K562 (cell line): ENCODE measurements around the gene RBM34. TPM values are rescaled to one million over a fixed set of nuclear protein-coding genes. Genes with fewer than 3 reads are reported as not detected.

Experiments
- ATAC-seq: fragments of 200-7000 bp; cut with Tn5 transposase; 3 replicates; pipeline ENCODE4 v1.9.1; 2020; ENCODE audit warnings: moderate library complexity
- BruUV-seq: library from RNA; stranded (reverse); fragments of 400-500 nt; replicated peaks from 2 replicates; lab custom pipeline; 2021; lab: Mats Ljungman, UMichigan
- CTCF ChIA-PET: fragments of 300-600 bp; formaldehyde crosslinking; extraction: SDS; loops from one replicate; lab custom pipeline; 2021; ENCODE audit warnings: low intra/inter-chr PET ratio; lab: Yijun Ruan, JAX
- POLR2A ChIA-PET: fragments of 300-600, 350-650 bp; sonication (Branson Sonifier 250); formaldehyde crosslinking; extraction: SDS; loops from one replicate; lab custom pipeline; 2021; ENCODE audit warnings: antibody characterized with exemption, inconsistent platforms; lab: Yijun Ruan, JAX
- DNase-seq, 4 experiments: peaks; one replicate each; pipeline versions ENCODE4 v3.0.0 to v3.0.0-alpha.2; 2011 to 2018; ENCODE audit warnings: low spot score in 3 of 4, mixed read lengths in 3 of 4; ENCODE audit errors: extremely low read depth in 1 of 4
- FAIRE-seq: peaks from 2 replicates; lab custom pipeline; 2011; peaks lifted over from hg19 to GRCh38; lab: Jason Lieb, UNC
- H2AFZ ChIP-seq: 2 replicates; pipeline ENCODE4 v1.6.0; 2011; ENCODE audit warnings: low read depth, low read length, control low read depth, inconsistent platforms
- H3K27ac ChIP-seq: fragments of 200-600 bp; 3 replicates; pipeline ENCODE4 v1.8.0; 2011; ENCODE audit warnings: low read depth, mild to moderate bottlenecking, control low read depth, inconsistent platforms, low read length, moderate library complexity, mixed read lengths; ENCODE audit errors: extremely low read depth
- H3K27me3 ChIP-seq, 2 experiments: fragments of 300-600 bp in 1 of 2; 2 replicates in 1 of 2; 3 replicates in 1 of 2; pipeline versions ENCODE4 v1.6.0 to v1.8.0; 2011; ENCODE audit warnings: inconsistent platforms in 2 of 2, low read length in 2 of 2, mild to moderate bottlenecking in 1 of 2, mixed read lengths in 1 of 2, moderate library complexity in 1 of 2; ENCODE audit not compliant: control insufficient read depth in 2 of 2, insufficient read depth in 2 of 2
- H3K36me3 ChIP-seq: fragments of 300-600 bp; 3 replicates; pipeline ENCODE4 v1.8.0; 2011; ENCODE audit warnings: mild to moderate bottlenecking, low read length, inconsistent platforms; ENCODE audit not compliant: control insufficient read depth, insufficient read depth
- H3K4me1 ChIP-seq, 2 experiments: fragments of 200-600 bp in 1 of 2; replicated peaks in 1 of 2; 2 replicates in 1 of 2; 3 replicates in 1 of 2; pipeline versions ENCODE4 v1.5.1 to v1.8.0; 2011; ENCODE audit warnings: inconsistent platforms in 2 of 2, low read length in 2 of 2, mild to moderate bottlenecking in 1 of 2, mixed read lengths in 1 of 2, moderate library complexity in 1 of 2; ENCODE audit not compliant: control insufficient read depth in 2 of 2, insufficient read depth in 2 of 2
- H3K4me2 ChIP-seq: 2 replicates; pipeline ENCODE4 v1.6.1; 2011; ENCODE audit warnings: low read length, control low read depth, inconsistent platforms, mixed read lengths; ENCODE audit not compliant: insufficient read depth
- H3K4me3 ChIP-seq: fragments of 200-600 bp; sonication (generic), shearing (Covaris generic); 2 replicates; pipeline ENCODE4 v1.5.1; 2016; ENCODE audit warnings: control low read depth, inconsistent platforms
- H3K79me2 ChIP-seq: fragments of 200-600 bp; 3 replicates; pipeline ENCODE4 v1.8.0; 2011; ENCODE audit warnings: low read length, inconsistent platforms; ENCODE audit not compliant: control insufficient read depth, insufficient read depth
- H3K9ac ChIP-seq, 2 experiments: 2 replicates each; pipeline versions ENCODE4 v1.6.0 to v1.6.1; 2011; ENCODE audit warnings: low read depth in 2 of 2, low read length in 2 of 2, control low read depth in 1 of 2, inconsistent platforms in 1 of 2, mild to moderate bottlenecking in 1 of 2, mixed read lengths in 1 of 2; ENCODE audit not compliant: insufficient read depth in 1 of 2
- H3K9me1 ChIP-seq: one replicate; pipeline ENCODE4 v1.6.0; 2011; ENCODE audit warnings: inconsistent platforms, mild to moderate bottlenecking, low read length, moderate library complexity; ENCODE audit not compliant: control insufficient read depth, insufficient read depth
- H3K9me3 ChIP-seq: replicated peaks from 2 replicates; pipeline ENCODE4 v1.5.1; 2011; ENCODE audit warnings: low read depth, low read length, inconsistent platforms; ENCODE audit not compliant: control insufficient read depth, insufficient read depth
- H4K20me1 ChIP-seq: replicated peaks from 2 replicates; pipeline ENCODE4 v1.6.1; 2011; ENCODE audit warnings: low read length, inconsistent platforms, mixed read lengths; ENCODE audit not compliant: control insufficient read depth, insufficient read depth
- POLR2B ChIP-seq: fragments of 450-650 bp; IDR thresholded peaks from 2 replicates; pipeline ENCODE4 v1.6.1; 2018; ENCODE audit warnings: low read depth; ENCODE audit not compliant: partially characterized antibody
- SAFB ChIP-seq: fragments of 200-400 bp; formaldehyde crosslinking; IDR thresholded peaks from 2 replicates; pipeline ENCODE4 v1.6.1; 2017; ENCODE audit warnings: low read depth, low read length, borderline replicate concordance
- SREBF1 ChIP-seq: fragments of 150-350 bp; IDR thresholded peaks from 2 replicates; pipeline ENCODE4 v1.6.1; 2014; ENCODE audit warnings: antibody characterized with exemption, low read depth, low read length, borderline replicate concordance
- ZNF764 ChIP-seq: fragments of 250-450 bp; sonication (Bioruptor Pico); IDR thresholded peaks from 2 replicates; pipeline ENCODE4 v1.4.0; 2020; ENCODE audit warnings: low read depth, mild to moderate bottlenecking, moderate library complexity
- WGBS: fragments of 100-300 bp; shearing (Covaris generic); methylation state at CpG from one replicate; pipeline ENCODE4 v1.1.6; 2016; ENCODE audit warnings: low coverage, mixed read lengths; ENCODE audit not compliant: insufficient coverage; ENCODE audit errors: missing lambda C conversion rate; 5-methylcytosine and 5-hydroxymethylcytosine counted together
- in situ Hi-C: fragments of 300-500 bp; cut with MboI; formaldehyde crosslinking; loops from 4 replicates; pipeline ENCODE4 v1.15.0; 2018; ENCODE audit warnings: inconsistent platforms, mixed read lengths
- intact Hi-C: fragments of 100-400 bp; cut with micrococcal nuclease; formaldehyde crosslinking; loops from 2 replicates; pipeline ENCODE4 v1.14.2; 2022
- polyA plus RNA-seq, 8 experiments: library from polyadenylated mRNA; depleted of rRNA in 4 of 8; stranded (reverse) in 5 of 8; unstranded in 3 of 8; fragments of >200 nt; fragmentation: Nextera tagmentation in 2 of 8; fragmentation: Illumina TruSeq in 1 of 8; extraction: Ambion mirVana in 2 of 8; extraction: Trizol in 1 of 8; gene quantifications; 2 replicates each; pipeline versions ENCODE4 v1.2.1 to v1.2.3, GENCODE V29; 2011 to 2014; ENCODE audit warnings: inconsistent platforms in 1 of 8, missing spikeins in 1 of 8
- total RNA-seq, 7 experiments: library from RNA; depleted of rRNA in 6 of 7; stranded (reverse); fragments of >200 nt in 6 of 7; fragmentation: Illumina TruSeq in 2 of 7; extraction: Trizol in 2 of 7; gene quantifications; 2 replicates each; pipeline versions ENCODE4 v1.2.1 to v1.2.3, GENCODE V29; 2011 to 2021; ENCODE audit warnings: low replicate concordance in 1 of 7
- TF ChIP-seq, protein P1 (sequence below): sonication (generic); formaldehyde crosslinking; IDR thresholded peaks from 2 replicates; pipeline ENCODE4 v1.8.0; 2022; ENCODE audit warnings: missing genetic modification reagents, mild to moderate bottlenecking, borderline replicate concordance
- TF ChIP-seq, protein P2 (sequence below), 2 experiments: IDR thresholded peaks in 1 of 2; conservative IDR thresholded peaks in 1 of 2; 2 replicates each; pipeline ENCODE4 v1.6.1; 2016; ENCODE audit warnings: low read depth in 2 of 2, mild to moderate bottlenecking in 1 of 2, missing compliant biosample characterization in 1 of 2, missing genetic modification characterization in 1 of 2, moderate library complexity in 1 of 2
- TF ChIP-seq, protein P3 (sequence below): sonication (generic); IDR thresholded peaks from 2 replicates; pipeline ENCODE4 v1.6.1; 2016

Gene RBM34
- total and polyA plus RNA-seq, 9 of the 15 experiments (the other 6 are each of a cell fraction or from before 2014, with no cell fraction given) = 64.0 to 178 (median 124) TPM

DNA sequence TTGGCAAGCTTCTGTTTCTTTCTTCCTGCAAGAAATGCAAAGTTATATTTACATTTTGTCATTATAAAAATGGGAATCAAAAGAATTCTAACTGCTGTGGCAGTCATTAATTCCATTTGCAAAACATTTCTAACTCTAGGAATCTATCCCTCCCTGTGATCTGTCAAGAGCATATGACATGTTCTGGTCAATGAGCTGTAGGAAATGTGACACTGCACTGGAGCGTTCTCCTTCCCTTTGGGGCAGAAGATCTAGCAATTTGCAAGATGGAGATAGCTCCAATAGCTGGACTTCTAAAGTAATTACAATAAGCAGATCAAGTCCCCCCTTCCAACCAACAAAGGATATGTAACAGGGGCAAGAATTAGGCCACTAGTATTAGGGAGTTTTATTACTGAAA, 38.7 kb downstream of the RBM34 start:
- no peak for DNase-seq
- FAIRE-seq = no peak
- no peak overlapping the region for H3K4me2 ChIP-seq
- H2AFZ ChIP-seq = no peak overlapping the region
- no peaks in the 10 kb centered on the region for H3K9me3 ChIP-seq
- no peak overlapping the region for H3K27ac ChIP-seq
- H3K4me1 ChIP-seq = peaks cover 10 to 15% of the 10 kb centered on the region in 2 experiments; a peak in 4 of 5 replicates
- peaks cover 99% of the 10 kb centered on the region for H3K79me2 ChIP-seq
- H4K20me1 ChIP-seq = peaks cover 42% of the 10 kb centered on the region
- no peak overlapping the region for H3K4me3 ChIP-seq
- CTCF ChIA-PET = no interaction called here
- no peak for TF ChIP-seq ZNF764 (CRISPR knock-in tag)
- TF ChIP-seq, protein P1, sequence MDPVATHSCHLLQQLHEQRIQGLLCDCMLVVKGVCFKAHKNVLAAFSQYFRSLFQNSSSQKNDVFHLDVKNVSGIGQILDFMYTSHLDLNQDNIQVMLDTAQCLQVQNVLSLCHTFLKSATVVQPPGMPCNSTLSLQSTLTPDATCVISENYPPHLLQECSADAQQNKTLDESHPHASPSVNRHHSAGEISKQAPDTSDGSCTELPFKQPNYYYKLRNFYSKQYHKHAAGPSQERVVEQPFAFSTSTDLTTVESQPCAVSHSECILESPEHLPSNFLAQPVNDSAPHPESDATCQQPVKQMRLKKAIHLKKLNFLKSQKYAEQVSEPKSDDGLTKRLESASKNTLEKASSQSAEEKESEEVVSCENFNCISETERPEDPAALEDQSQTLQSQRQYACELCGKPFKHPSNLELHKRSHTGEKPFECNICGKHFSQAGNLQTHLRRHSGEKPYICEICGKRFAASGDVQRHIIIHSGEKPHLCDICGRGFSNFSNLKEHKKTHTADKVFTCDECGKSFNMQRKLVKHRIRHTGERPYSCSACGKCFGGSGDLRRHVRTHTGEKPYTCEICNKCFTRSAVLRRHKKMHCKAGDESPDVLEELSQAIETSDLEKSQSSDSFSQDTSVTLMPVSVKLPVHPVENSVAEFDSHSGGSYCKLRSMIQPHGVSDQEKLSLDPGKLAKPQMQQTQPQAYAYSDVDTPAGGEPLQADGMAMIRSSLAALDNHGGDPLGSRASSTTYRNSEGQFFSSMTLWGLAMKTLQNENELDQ (CRISPR knock-in tag) = no peak
- TF ChIP-seq, protein P2, sequence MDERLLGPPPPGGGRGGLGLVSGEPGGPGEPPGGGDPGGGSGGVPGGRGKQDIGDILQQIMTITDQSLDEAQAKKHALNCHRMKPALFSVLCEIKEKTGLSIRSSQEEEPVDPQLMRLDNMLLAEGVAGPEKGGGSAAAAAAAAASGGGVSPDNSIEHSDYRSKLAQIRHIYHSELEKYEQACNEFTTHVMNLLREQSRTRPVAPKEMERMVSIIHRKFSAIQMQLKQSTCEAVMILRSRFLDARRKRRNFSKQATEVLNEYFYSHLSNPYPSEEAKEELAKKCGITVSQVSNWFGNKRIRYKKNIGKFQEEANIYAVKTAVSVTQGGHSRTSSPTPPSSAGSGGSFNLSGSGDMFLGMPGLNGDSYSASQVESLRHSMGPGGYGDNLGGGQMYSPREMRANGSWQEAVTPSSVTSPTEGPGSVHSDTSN (CRISPR knock-in tag; IDR thresholded peaks at IDR 0.05; ENCODE audit: low read depth) = no peak
- TF ChIP-seq, protein P2 (tag; conservative IDR thresholded peaks at IDR 0.05; ENCODE audit: low read depth) = no peak
- TF ChIP-seq POLR2B = no peak
- TF ChIP-seq SAFB = no peak
- no peak for TF ChIP-seq SREBF1
- TF ChIP-seq, protein P3, sequence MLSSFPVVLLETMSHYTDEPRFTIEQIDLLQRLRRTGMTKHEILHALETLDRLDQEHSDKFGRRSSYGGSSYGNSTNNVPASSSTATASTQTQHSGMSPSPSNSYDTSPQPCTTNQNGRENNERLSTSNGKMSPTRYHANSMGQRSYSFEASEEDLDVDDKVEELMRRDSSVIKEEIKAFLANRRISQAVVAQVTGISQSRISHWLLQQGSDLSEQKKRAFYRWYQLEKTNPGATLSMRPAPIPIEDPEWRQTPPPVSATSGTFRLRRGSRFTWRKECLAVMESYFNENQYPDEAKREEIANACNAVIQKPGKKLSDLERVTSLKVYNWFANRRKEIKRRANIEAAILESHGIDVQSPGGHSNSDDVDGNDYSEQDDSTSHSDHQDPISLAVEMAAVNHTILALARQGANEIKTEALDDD = no peak
- TF ChIP-seq, all 486 proteins: peak for 0
- Histone ChIP-seq H3K27me3 (no peaks in the 10 kb centered on the region), H3K9ac (no peak overlapping the region), H3K36me3 (peaks cover 93% of the 10 kb centered on the region), H3K9me1 (no peaks in the 10 kb centered on the region)
- 63% methylated on average over 1 of the region's 1 CpG for WGBS
- no peak for ATAC-seq
- intact Hi-C loops (no loop called here), in situ Hi-C loops (no loop called here)
- no TSS peak for BruUV-seq
- POLR2A ChIA-PET = interaction anchor here (0.5 to 5.1 kb wide), 9 partner anchors 9 to 954 kb away, joined by 3 to 51 read pairs (median 3); partner anchors contain the start of gene RBM34
